Ovary (tissue), 3 donors: Measurements from ENCODE around the gene LMTK2.

Source experiments
- CTCF ChIP-seq, 3 donors: fragments of 450-650 bp in 2 of 3; fragments of 200-600 bp in 1 of 3; IDR thresholded peaks; one replicate each; pipeline versions ENCODE4 v1.5.1 to v1.8.0; 2016 to 2022; ENCODE audit warnings: antibody characterized with exemption in 3 of 3, mild to moderate bottlenecking in 1 of 3
- EP300 ChIP-seq: sonication (generic); formaldehyde crosslinking; IDR thresholded peaks from one replicate; pipeline ENCODE4 v1.6.1; 2017; ENCODE audit warnings: antibody characterized with exemption
- donor health status: DM: no; HTN: no; CAD: no.

DNA sequence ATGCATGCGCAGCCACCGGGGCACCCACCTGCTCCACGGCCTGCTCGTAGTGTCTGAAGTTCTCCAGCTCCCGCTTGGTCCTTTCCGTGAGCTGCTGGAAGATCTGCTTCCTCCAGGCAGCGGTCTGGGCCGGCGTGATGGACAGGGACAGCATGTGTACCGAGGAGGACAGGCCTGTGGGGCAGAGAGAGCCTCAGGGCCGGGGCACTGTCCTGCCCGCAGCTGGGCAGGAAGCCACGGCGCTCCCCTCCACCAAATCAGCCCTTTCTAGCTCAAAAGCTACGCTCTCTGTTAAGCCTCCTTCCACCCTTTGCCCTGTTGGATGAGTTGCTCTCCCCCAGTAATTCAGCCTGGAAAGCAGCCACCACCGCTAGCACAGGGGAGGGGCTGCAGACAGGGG is 126.1 kb downstream of the LMTK2 start:
- TF ChIP-seq CTCF (IDR thresholded peaks at IDR 0.05) (no peak), EP300 (no peak)
